ENCODE data around the gene CHRD.

The CHRD gene

DNA sequence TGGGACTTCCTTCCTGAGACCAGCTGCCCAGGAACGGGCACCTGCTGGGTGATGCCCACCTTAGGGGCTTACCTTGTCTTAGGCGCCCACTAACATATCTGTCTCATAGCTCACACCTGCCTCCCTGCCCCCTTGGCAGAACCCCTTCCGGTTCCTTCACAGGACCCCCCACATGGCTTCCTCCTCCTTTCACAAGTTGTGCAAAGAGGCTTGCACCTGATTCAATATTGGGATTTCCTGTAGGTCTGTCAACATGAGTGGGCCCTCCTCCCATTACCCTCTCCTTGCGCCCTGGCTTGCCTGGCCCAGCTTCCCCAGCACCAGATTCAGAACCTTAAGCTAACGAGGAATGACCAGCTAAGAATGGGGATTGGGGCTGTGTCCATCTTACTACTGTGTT, 2.5 kb upstream of the CHRD start:
- H3F3A ChIP-seq (ENCODE audit: control insufficient read depth, insufficient read depth): no peaks in the 10 kb centered on the region
- H3K36me3 ChIP-seq (ENCODE audit: control insufficient read depth, low read length): no peaks in the 10 kb centered on the region
- H3K79me2 ChIP-seq (ENCODE audit: control insufficient read depth, low read length): no peaks in the 10 kb centered on the region
- H3K4me3 ChIP-seq (ENCODE audit: low read length): no peak overlapping the region
- no peaks in the 10 kb centered on the region for H3K9me3 ChIP-seq (ENCODE audit: control insufficient read depth, insufficient read depth, low read length)
- peaks cover 50% of the 10 kb centered on the region for H3K27me3 ChIP-seq (ENCODE audit: control insufficient read depth, low read length)
- no peak overlapping the region for H3K4me2 ChIP-seq (ENCODE audit: low read length)
- no peaks in the 10 kb centered on the region for H3K9me2 ChIP-seq (replicated peaks; ENCODE audit: control insufficient read depth, low read length)
- H3K27ac ChIP-seq (ENCODE audit: low read depth, low read length): no peak overlapping the region
- H3K4me1 ChIP-seq (ENCODE audit: control insufficient read depth, low read length): peaks cover 6% of the 10 kb centered on the region; the same call in 1 of the 2 replicates
- no peak for TF ChIP-seq EZH2phosphoT487 (IDR thresholded peaks at IDR 0.05; ENCODE audit: borderline replicate concordance, low read length)
- TF ChIP-seq, protein P1, sequence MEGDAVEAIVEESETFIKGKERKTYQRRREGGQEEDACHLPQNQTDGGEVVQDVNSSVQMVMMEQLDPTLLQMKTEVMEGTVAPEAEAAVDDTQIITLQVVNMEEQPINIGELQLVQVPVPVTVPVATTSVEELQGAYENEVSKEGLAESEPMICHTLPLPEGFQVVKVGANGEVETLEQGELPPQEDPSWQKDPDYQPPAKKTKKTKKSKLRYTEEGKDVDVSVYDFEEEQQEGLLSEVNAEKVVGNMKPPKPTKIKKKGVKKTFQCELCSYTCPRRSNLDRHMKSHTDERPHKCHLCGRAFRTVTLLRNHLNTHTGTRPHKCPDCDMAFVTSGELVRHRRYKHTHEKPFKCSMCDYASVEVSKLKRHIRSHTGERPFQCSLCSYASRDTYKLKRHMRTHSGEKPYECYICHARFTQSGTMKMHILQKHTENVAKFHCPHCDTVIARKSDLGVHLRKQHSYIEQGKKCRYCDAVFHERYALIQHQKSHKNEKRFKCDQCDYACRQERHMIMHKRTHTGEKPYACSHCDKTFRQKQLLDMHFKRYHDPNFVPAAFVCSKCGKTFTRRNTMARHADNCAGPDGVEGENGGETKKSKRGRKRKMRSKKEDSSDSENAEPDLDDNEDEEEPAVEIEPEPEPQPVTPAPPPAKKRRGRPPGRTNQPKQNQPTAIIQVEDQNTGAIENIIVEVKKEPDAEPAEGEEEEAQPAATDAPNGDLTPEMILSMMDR (IDR thresholded peaks at IDR 0.05; ENCODE audit: low read depth, low read length, poor library complexity, severe bottlenecking): no peak
- H4K20me1 ChIP-seq (ENCODE audit: control insufficient read depth, insufficient read depth, low read depth, low read length): no peaks in the 10 kb centered on the region

- TF ChIP-seq, protein P1 (IDR thresholded peaks at IDR 0.05; ENCODE audit: low read depth, low read length, poor library complexity, severe bottlenecking): no peak
- TF ChIP-seq EZH2phosphoT487 (IDR thresholded peaks at IDR 0.05; ENCODE audit: borderline replicate concordance, low read length): no peak
- H3K4me3 ChIP-seq (ENCODE audit: low read length): no peak within 1 kb of the TSS
- H3F3A ChIP-seq (ENCODE audit: control insufficient read depth, insufficient read depth): no peaks in the 10 kb centered on the region
These were observed 1.9 kb upstream of the CHRD start, which contains the start of gene THPO for GRCh38 chr3:184377882-184378445. THPO (minus strand) TSS chr3:184378207; CDS start chr3:184376259, 1,948 bp downstream.

DNA sequence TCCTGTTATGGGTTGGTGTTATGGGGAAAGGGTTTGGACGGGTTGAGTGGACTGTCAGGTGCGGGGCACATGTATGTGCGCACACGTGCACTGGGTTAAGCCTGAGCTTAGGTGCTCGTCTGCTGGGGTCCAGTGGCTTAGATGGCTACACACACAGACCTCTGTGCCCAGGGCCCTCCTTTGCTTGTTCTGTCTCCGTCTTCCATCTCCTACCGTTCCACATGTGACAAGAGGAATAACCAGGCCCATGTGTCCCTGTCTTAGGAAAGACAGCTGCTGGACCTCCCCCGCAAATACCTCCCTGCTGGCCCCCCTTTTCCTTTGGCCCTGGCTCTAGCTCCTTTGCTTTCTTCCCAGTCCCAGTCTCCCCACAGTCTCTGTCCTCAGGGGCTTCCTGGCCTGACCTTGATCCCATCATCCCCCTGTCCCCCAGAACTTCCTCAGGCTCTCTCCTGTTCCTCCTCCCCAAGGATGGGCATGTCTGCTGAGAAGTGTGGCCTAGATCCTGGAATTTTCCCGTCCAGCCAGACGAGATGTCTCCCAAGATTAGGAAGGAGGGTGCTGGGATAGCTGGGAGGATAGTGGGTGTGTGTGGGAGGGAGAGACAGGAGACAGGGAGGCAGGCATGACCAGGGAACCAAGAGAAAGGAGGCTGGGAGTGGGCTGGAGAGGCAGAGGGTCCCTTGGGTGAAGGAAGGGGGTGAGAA, 1.1 kb upstream of the CHRD start:
- Histone ChIP-seq H3K4me1 (ENCODE audit: control insufficient read depth, low read length) (peaks cover 6% of the 10 kb centered on the region; the same call in 1 of the 2 replicates), H3F3A (ENCODE audit: control insufficient read depth, insufficient read depth) (no peaks in the 10 kb centered on the region), H3K4me2 (ENCODE audit: low read length) (no peak overlapping the region), H3K27me3 (ENCODE audit: control insufficient read depth, low read length) (peaks cover 44% of the 10 kb centered on the region), H3K27ac (ENCODE audit: low read depth, low read length) (no peak overlapping the region), H3K4me3 (ENCODE audit: low read length) (no peak overlapping the region), H3K79me2 (ENCODE audit: control insufficient read depth, low read length) (no peaks in the 10 kb centered on the region), H4K20me1 (ENCODE audit: control insufficient read depth, insufficient read depth, low read depth, low read length) (no peaks in the 10 kb centered on the region), H3K9me2 (replicated peaks; ENCODE audit: control insufficient read depth, low read length) (no peaks in the 10 kb centered on the region), H3K9me3 (ENCODE audit: control insufficient read depth, insufficient read depth, low read length) (no peaks in the 10 kb centered on the region), H3K36me3 (ENCODE audit: control insufficient read depth, low read length) (no peaks in the 10 kb centered on the region)
- no peak for TF ChIP-seq EZH2phosphoT487 (IDR thresholded peaks at IDR 0.05; ENCODE audit: borderline replicate concordance, low read length)

More at GRCh38 chr3:184377882-184378445, 1.9 kb upstream of the CHRD start, which contains the start of gene THPO:
- no peak within 1 kb of the TSS for H3K4me2 ChIP-seq (ENCODE audit: low read length)
- H3K79me2 ChIP-seq (ENCODE audit: control insufficient read depth, low read length): no peaks in the 10 kb centered on the region
- H4K20me1 ChIP-seq (ENCODE audit: control insufficient read depth, insufficient read depth, low read depth, low read length): no peaks in the 10 kb centered on the region
- H3K9me3 ChIP-seq (ENCODE audit: control insufficient read depth, insufficient read depth, low read length): no peaks in the 10 kb centered on the region
- no peaks in the 10 kb centered on the region for H3K9me2 ChIP-seq (replicated peaks; ENCODE audit: control insufficient read depth, low read length)
- peaks cover 6% of the 10 kb centered on the region; the same call in 1 of the 2 replicates for H3K4me1 ChIP-seq (ENCODE audit: control insufficient read depth, low read length)
- no peaks in the 10 kb centered on the region for H3K36me3 ChIP-seq (ENCODE audit: control insufficient read depth, low read length)
- no peak within 1 kb of the TSS for H3K27ac ChIP-seq (ENCODE audit: low read depth, low read length)
- peaks cover 50% of the 10 kb centered on the region for H3K27me3 ChIP-seq (ENCODE audit: control insufficient read depth, low read length)

- no peak overlapping the region for H3K4me3 ChIP-seq (ENCODE audit: low read length)
These were observed 352 bp downstream of the CHRD start for GRCh38 chr3:184380185-184380626.

More at GRCh38 chr3:184380185-184380626, 352 bp downstream of the CHRD start:
- no peak overlapping the region for H3K4me2 ChIP-seq (ENCODE audit: low read length)
- peaks cover 44% of the 10 kb centered on the region for H3K27me3 ChIP-seq (ENCODE audit: control insufficient read depth, low read length)
- H3K79me2 ChIP-seq (ENCODE audit: control insufficient read depth, low read length): no peaks in the 10 kb centered on the region
- TF ChIP-seq, protein P1 (IDR thresholded peaks at IDR 0.05; ENCODE audit: low read depth, low read length, poor library complexity, severe bottlenecking): no peak
- TF ChIP-seq EZH2phosphoT487 (IDR thresholded peaks at IDR 0.05; ENCODE audit: borderline replicate concordance, low read length): no peak
- H3K4me1 ChIP-seq (ENCODE audit: control insufficient read depth, low read length): peaks cover 6% of the 10 kb centered on the region; the same call in 1 of the 2 replicates
- H3K27ac ChIP-seq (ENCODE audit: low read depth, low read length): no peak overlapping the region
- H4K20me1 ChIP-seq (ENCODE audit: control insufficient read depth, insufficient read depth, low read depth, low read length): no peaks in the 10 kb centered on the region
- no peaks in the 10 kb centered on the region for H3K9me2 ChIP-seq (replicated peaks; ENCODE audit: control insufficient read depth, low read length)
- no peaks in the 10 kb centered on the region for H3K9me3 ChIP-seq (ENCODE audit: control insufficient read depth, insufficient read depth, low read length)
- no peaks in the 10 kb centered on the region for H3F3A ChIP-seq (ENCODE audit: control insufficient read depth, insufficient read depth)
- no peaks in the 10 kb centered on the region for H3K36me3 ChIP-seq (ENCODE audit: control insufficient read depth, low read length)

Data from DOHH2 (cell line).